Thymus (tissue), 11 donors: ENCODE data around the gene PPP1R14B. TPM values are rescaled to one million over a fixed set of nuclear protein-coding genes. Genes with fewer than 3 reads are reported as not detected.

ENCODE experiments used
- DNase-seq, 9 donors: peaks; one replicate each; pipeline ENCODE4 v3.0.0-alpha.2; 2013; ENCODE audit warnings: low spot score in 9 of 9, low read depth in 6 of 9, missing footprints in 1 of 9
- H3K27ac ChIP-seq, 2 donors: one replicate each; pipeline ENCODE4 v1.5.1; 2013; ENCODE audit warnings: control low read depth in 1 of 2, low read depth in 1 of 2, low read length in 1 of 2, mild to moderate bottlenecking in 1 of 2, moderate library complexity in 1 of 2
- H3K27me3 ChIP-seq, 2 donors: one replicate each; pipeline ENCODE4 v1.5.1; 2013; ENCODE audit warnings: low read length in 1 of 2; ENCODE audit not compliant: control insufficient read depth in 2 of 2, insufficient read depth in 1 of 2
- H3K36me3 ChIP-seq, 2 donors: one replicate each; pipeline ENCODE4 v1.5.1; 2013; ENCODE audit warnings: low read length in 1 of 2, mild to moderate bottlenecking in 1 of 2, moderate library complexity in 1 of 2; ENCODE audit not compliant: control insufficient read depth in 2 of 2, insufficient read depth in 2 of 2
- H3K4me1 ChIP-seq, 2 donors: one replicate each; pipeline ENCODE4 v1.5.1; 2013; ENCODE audit warnings: low read length in 2 of 2; ENCODE audit not compliant: control insufficient read depth in 2 of 2, insufficient read depth in 2 of 2
- H3K4me3 ChIP-seq, 2 donors: one replicate each; pipeline ENCODE4 v1.5.1; 2013; ENCODE audit warnings: low read length in 2 of 2, control low read depth in 1 of 2, mild to moderate bottlenecking in 1 of 2
- H3K9me3 ChIP-seq, 2 donors: one replicate each; pipeline ENCODE4 v1.5.1; 2013; ENCODE audit warnings: low read length in 1 of 2, mild to moderate bottlenecking in 1 of 2; ENCODE audit not compliant: control insufficient read depth in 2 of 2, insufficient read depth in 1 of 2
- WGBS: extraction: QIAGEN DNeasy Blood & Tissue Kit; methylation state at CpG from one replicate; pipeline ENCODE4 v1.1.7; 2013; 5-methylcytosine and 5-hydroxymethylcytosine counted together
- polyA plus RNA-seq: library from polyadenylated mRNA; stranded (reverse); fragments of 200-250 nt; gene quantifications from one replicate; pipeline ENCODE4 v1.2.3, GENCODE V29; 2013
- total RNA-seq: library from RNA; stranded (reverse); fragments of 120-200 nt; gene quantifications from one replicate; pipeline ENCODE4 v1.2.4, GENCODE V29; 2013
- donor health status: healthy.

PPP1R14B gene
- total and polyA plus RNA-seq, 2 donors: 105 to 106 TPM

DNA sequence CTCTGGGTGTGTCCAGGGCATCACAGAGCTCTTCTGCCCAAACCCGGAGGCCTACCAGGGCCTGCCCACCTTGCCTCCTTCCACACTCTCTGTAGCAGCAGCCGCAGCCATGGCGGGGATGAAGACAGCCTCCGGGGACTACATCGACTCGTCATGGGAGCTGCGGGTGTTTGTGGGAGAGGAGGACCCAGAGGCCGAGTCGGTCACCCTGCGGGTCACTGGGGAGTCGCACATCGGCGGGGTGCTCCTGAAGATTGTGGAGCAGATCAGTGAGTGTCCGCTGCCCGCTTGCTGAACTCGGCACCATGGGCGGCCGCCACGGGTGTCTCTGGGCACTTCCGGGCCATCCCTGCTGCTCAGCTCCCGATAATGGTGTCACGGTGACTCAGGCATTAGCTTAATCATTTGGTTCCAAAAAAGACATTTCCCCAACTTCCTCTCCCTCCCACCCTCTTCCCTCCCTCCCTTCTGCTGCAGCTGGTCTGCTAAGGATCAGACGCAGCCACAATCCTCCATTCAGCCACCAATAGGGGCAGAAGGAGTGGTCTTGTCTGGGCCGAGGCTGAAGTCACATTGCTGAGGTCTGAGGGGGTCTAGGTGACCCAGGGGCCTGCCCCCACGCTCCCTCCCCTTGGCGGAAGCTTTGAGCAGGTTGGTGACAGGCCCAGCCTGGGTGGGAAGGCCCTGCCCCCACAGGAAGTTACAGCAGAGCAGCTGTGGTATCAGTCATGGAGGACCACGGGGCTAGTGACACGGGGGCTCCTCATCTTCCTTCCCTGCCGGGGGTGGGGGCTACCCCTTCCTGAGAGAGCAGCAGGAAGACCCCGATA is 39.3 kb downstream of the PPP1R14B start:
- Histone ChIP-seq H3K36me3 (peaks cover 56 to 74% of the 10 kb centered on the region in 2 donors), H3K27me3 (no peaks in the 10 kb centered on the region), H3K4me3 (peak overlapping the region; percentile 70 to 98), H3K27ac (peak overlapping the region; percentile 86 to 96), H3K9me3 (peaks cover 0 to 6% of the 10 kb centered on the region in 2 donors), H3K4me1 (peaks cover 12 to 52% of the 10 kb centered on the region in 2 donors)
- WGBS: 3% methylated on average over 30 of the region's 30 CpGs
- DNase-seq: peak in 4 of 9 donors; percentile 81 to 91 (median 86)

DNA sequence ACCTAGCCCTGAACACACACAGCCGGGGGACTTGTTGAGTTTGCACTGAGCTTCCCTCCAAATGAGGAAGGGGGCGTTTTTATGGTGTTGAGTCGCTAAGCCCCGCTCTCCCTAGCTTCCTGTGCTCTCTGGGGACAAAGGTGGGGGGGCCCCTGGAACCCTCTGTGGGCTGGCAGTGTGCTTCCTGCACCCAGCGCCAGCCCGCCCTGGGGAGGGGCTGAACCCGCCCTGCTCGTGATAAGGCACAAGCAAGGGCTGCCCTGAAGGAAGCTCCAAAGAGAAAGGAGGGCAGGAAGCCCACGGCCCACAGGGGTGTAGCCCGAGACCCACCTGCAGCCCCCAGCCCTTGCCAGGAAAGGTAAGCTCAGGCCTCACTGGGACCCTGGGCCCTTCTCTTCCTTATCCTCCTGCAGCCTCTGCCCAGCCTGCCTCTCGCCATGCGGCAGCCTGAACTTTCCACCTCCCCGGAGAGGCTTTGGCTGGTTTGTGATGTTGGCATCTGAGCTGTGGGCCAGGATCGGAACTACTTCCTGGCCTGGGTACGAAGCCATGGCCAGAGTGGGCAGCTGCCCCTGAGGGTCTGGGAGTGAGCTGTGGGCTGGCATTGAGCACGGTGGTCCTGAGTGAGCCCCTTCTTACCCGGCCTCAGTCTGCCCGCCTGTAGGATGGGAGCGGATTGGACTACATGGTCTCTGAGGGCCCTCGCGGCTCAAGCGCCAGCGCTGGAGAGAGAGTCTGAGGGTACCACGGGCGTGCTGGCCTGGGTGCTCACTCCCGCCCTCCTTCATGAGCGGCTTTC is 40.1 kb downstream of the PPP1R14B start, which contains the start of gene FERMT3:
Gene FERMT3, plus strand, starts transcription at position 265 of the 799 bp plus-strand sequence. CDS start 644 bp downstream, outside the sequence.
- H3K4me1 ChIP-seq: peaks cover 12 to 52% of the 10 kb centered on the region in 2 donors
- peaks cover 53 to 73% of the 10 kb centered on the region in 2 donors for H3K36me3 ChIP-seq
- H3K4me3 ChIP-seq: peak within 1 kb of the TSS; percentile 70 to 98
- DNase-seq: peak in 4 of 9 donors; percentile 83 to 94 (median 86)
- WGBS: 10% methylated on average over 27 of the region's 27 CpGs
- peak within 1 kb of the TSS; percentile 86 to 96 for H3K27ac ChIP-seq
- peaks cover 0 to 6% of the 10 kb centered on the region in 2 donors for H3K9me3 ChIP-seq
- H3K27me3 ChIP-seq: no peaks in the 10 kb centered on the region

DNA sequence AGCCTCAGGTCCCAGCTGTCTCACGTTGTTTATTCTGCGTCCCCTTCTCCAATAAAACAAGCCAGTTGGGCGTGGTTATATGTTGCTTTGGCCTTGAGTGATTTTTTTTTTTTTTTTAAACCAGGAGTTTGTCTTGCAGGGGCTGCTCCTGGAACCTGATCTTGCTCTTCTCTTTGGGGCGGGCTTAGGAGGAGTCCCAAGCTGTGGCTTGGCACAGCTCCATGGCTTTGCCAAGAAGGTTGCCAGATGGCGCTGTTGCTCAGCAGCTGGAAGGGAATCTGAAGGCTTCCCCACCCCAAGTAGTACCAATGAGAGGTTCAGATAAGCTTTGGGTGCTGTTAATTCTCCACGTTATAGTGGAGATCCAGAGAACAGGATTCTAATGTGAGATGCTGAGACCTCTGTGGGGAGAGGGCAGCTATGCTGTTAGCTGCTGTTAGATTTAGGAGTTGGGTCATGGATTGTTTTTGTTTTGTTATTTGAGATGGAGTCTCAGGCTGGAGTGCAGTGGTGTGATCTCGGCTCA is 42.2 kb downstream of the PPP1R14B start:
- no peaks in the 10 kb centered on the region for H3K27me3 ChIP-seq
- WGBS: 44% methylated on average over 7 of the region's 7 CpGs
- H3K36me3 ChIP-seq: peaks cover 54 to 73% of the 10 kb centered on the region in 2 donors
- no peak overlapping the region for H3K4me3 ChIP-seq
- H3K9me3 ChIP-seq: peaks cover 0 to 6% of the 10 kb centered on the region in 2 donors
- H3K27ac ChIP-seq: peak overlapping the region in 1 of 2 donors; percentile 17
- peak in 5 of 9 donors; percentile 78 to 93 (median 83) for DNase-seq
- H3K4me1 ChIP-seq: peaks cover 12 to 52% of the 10 kb centered on the region in 2 donors

DNA sequence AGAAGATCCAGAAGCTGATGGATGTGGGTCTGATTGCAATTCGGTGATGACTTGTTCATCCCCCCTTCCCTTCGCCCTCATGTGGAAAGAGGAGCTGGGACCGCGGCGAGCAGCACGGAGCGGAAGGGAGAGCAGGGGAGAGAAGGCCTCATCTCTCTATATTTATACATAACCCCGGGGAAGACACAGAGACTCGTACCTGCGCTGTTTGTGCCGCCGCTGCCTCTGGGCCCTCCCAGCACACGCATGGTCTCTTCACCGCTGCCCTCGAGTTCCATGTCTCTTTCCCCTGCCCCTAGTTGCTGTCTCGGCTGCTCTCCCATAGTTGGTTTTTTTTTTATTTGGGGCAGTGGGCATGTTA is 42.7 kb downstream of the PPP1R14B start:
- no peak for DNase-seq
- Histone ChIP-seq H3K4me1 (peaks cover 12 to 50% of the 10 kb centered on the region in 2 donors), H3K27ac (no peak overlapping the region), H3K9me3 (peaks cover 0 to 6% of the 10 kb centered on the region in 2 donors), H3K36me3 (peaks cover 50 to 69% of the 10 kb centered on the region in 2 donors), H3K4me3 (no peak overlapping the region), H3K27me3 (no peaks in the 10 kb centered on the region)
- WGBS: 94% methylated on average over 16 of the region's 16 CpGs

DNA sequence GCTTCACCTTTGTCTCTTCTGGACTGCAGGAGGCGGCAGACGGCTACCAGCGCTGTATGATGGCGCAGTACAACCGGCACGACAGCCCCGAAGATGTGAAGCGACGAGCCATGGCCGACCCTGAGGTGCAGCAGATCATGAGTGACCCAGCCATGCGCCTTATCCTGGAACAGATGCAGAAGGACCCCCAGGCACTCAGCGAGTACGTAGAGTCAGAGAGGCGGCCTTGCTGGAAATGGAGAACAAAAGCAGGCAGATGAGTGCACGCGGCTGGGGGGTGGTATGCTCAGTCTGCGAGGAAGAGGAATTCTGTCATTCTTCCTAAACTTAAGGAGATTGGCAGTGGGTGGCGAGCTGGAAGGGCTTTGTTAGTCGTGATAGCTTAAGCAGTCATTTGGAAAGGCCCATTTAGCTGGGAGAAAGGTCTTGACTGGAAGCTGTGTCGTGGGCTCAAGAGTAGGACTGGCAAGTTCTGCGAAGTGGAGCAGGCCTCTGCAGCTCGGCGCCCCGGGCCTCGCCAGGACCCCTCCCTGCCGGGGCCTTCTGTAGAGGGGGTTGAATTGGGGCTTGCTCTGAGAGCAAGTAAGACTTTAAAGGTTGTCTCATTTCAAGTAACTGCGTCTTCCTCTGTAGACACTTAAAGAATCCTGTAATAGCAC is 43.2 kb downstream of the PPP1R14B start:
- Histone ChIP-seq H3K4me1 (peaks cover 12 to 45% of the 10 kb centered on the region in 2 donors), H3K36me3 (peaks cover 52 to 69% of the 10 kb centered on the region in 2 donors), H3K27ac (no peak overlapping the region)

DNA sequence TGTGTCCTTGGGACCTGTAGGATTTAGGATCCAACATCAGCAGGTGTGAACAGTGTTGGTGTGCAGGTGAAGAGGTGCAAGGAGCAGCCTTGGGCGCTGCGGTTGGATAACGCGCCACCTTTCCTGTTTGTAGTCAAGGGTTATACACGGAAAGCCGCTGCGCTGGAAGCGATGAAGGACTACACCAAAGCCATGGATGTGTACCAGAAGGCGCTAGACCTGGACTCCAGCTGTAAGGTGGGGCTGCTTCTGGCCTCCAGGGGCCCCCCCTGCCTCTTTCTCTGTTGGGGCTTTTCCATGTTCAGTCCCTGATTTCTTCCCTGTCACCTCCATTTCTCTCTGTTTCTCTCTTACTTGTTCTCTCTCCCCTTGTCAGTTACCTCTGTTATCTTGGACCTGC is 43.8 kb downstream of the PPP1R14B start:
- WGBS: 99% methylated on average over 9 of the region's 9 CpGs
- H3K4me1 ChIP-seq: peaks cover 8 to 39% of the 10 kb centered on the region in 2 donors
- H3K4me3 ChIP-seq: no peak overlapping the region
- no peak overlapping the region for H3K27ac ChIP-seq
- H3K9me3 ChIP-seq: peaks cover 0 to 6% of the 10 kb centered on the region in 2 donors
- no peaks in the 10 kb centered on the region for H3K27me3 ChIP-seq
- peaks cover 56 to 69% of the 10 kb centered on the region in 2 donors for H3K36me3 ChIP-seq
- no peak for DNase-seq

More for the DNA sequence above, 43.2 kb downstream of the PPP1R14B start:
- H3K9me3 ChIP-seq: peaks cover 0 to 6% of the 10 kb centered on the region in 2 donors
- no peaks in the 10 kb centered on the region for H3K27me3 ChIP-seq
- H3K4me3 ChIP-seq: no peak overlapping the region
- WGBS: 96% methylated on average over 27 of the region's 27 CpGs
- DNase-seq: no peak

DNA sequence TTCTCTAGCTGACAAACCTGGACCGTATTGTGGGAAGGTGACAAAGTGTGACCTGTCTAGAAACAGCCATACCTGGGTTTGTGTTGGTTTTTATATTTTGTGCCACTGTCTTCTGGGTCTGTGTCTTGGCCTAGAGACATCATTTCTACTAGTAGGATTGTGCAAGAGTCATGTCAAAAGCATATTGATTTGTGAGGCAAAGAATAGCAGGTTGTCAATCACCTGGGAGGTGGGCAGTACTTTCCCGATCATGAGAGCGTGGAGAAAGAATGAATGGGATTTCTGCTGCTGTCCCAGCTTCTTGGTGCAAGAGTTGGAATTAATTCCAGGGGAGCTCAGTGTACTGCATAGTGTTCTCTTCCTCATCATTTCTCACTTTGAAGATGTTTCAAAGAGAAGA is 45.2 kb downstream of the PPP1R14B start:
- no peak for DNase-seq
- peaks cover 71 to 83% of the 10 kb centered on the region in 2 donors for H3K36me3 ChIP-seq

DNA sequence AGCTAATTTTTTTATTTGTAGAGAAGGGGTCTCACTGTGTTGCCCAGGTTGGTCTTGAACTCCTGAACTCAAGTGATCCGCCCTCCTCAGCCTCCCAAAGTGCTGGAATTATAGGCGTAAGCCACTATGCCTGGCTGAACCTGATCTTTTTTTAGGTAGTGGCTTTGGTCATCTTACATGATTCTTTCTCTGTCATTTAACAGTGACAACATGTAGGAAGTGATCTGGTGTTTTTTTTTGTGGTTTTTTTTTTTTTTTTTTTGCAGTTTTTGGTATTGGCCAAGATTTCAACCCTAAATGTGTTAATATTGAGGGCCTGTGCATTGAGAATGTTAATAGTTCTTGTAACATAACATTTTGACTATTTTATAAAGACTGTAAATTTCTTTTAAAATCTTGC is 48.2 kb downstream of the PPP1R14B start:
- DNase-seq: no peak

More for the DNA sequence above, 45.2 kb downstream of the PPP1R14B start:
- H3K9me3 ChIP-seq: peaks cover 0 to 6% of the 10 kb centered on the region in 2 donors
- WGBS: 95% methylated on average over 3 of the region's 3 CpGs
- H3K27me3 ChIP-seq: no peaks in the 10 kb centered on the region
- no peak overlapping the region for H3K27ac ChIP-seq
- H3K4me1 ChIP-seq: peaks cover 8 to 26% of the 10 kb centered on the region in 2 donors
- no peak overlapping the region for H3K4me3 ChIP-seq

More for the DNA sequence above, 48.2 kb downstream of the PPP1R14B start:
- WGBS: 100% methylated on average over 2 of the region's 2 CpGs
- Histone ChIP-seq H3K4me1 (peaks cover 0 to 1% of the 10 kb centered on the region in 2 donors), H3K9me3 (no peaks in the 10 kb centered on the region), H3K27ac (no peak overlapping the region), H3K27me3 (no peaks in the 10 kb centered on the region), H3K4me3 (no peak overlapping the region), H3K36me3 (peaks cover 88 to 94% of the 10 kb centered on the region in 2 donors)
